HEK293 (cell line): Measurements from ENCODE around the gene ARHGAP24.

ENCODE experiments used
- CTCF ChIA-PET: fragments of 350-600 bp; formaldehyde crosslinking; extraction: SDS; loops from one replicate; lab custom pipeline; 2021; ENCODE audit warnings: antibody characterized with exemption; lab: Yijun Ruan, JAX
- POLR2A ChIA-PET: fragments of 300-600 bp; formaldehyde crosslinking; extraction: SDS; loops from one replicate; lab custom pipeline; 2020; ENCODE audit warnings: antibody characterized with exemption, inconsistent platforms; lab: Yijun Ruan, JAX
- H3K27ac ChIP-seq: fragments of 200-500 bp; sonication (Bioruptor generic); 2 replicates; pipeline ENCODE4 v1.5.1; 2014; ENCODE audit warnings: low read depth, low read length, control low read depth, inconsistent platforms; ENCODE audit errors: extremely low read depth
- H3K36me3 ChIP-seq, 2 experiments: fragments of 200-500 bp in 1 of 2; sonication (Bioruptor generic) in 1 of 2; 1 replicate in 1 of 2; 2 replicates in 1 of 2; pipeline ENCODE4 v1.5.1; 2014 to 2017; ENCODE audit warnings: inconsistent platforms in 2 of 2, low read length in 2 of 2; ENCODE audit not compliant: control insufficient read depth in 2 of 2, insufficient read depth in 1 of 2
- H3K4me1 ChIP-seq: fragments of 200-500 bp; sonication (Bioruptor generic); 2 replicates; pipeline ENCODE4 v1.5.1; 2014; ENCODE audit warnings: mild to moderate bottlenecking, low read length, inconsistent platforms; ENCODE audit not compliant: control insufficient read depth, insufficient read depth
- H3K4me3 ChIP-seq: 2 replicates; pipeline ENCODE4 v1.5.1; 2011; ENCODE audit warnings: low read depth, mild to moderate bottlenecking, control low read depth, low read length, moderate library complexity
- H3K9me3 ChIP-seq: fragments of 200-500 bp; sonication (Bioruptor generic); 2 replicates; pipeline ENCODE4 v1.5.1; 2014; ENCODE audit warnings: low read depth, low read length, inconsistent platforms; ENCODE audit not compliant: control insufficient read depth, insufficient read depth
- KLF9 ChIP-seq: fragments of 450-650 bp; formaldehyde crosslinking; IDR thresholded peaks from 2 replicates; pipeline ENCODE4 v1.5.1; 2016; ENCODE audit warnings: missing biosample characterization, missing genetic modification characterization, low read depth
- YY1 ChIP-seq: fragments of 450-650 bp; formaldehyde crosslinking; IDR thresholded peaks from 2 replicates; pipeline ENCODE4 v1.5.1; 2018; ENCODE audit warnings: missing biosample characterization, missing genetic modification characterization
- ZBTB21 ChIP-seq: fragments of 450-650 bp; formaldehyde crosslinking; IDR thresholded peaks from 2 replicates; pipeline ENCODE4 v1.5.1; 2017; ENCODE audit warnings: missing biosample characterization, missing genetic modification characterization
- ZNF112 ChIP-seq: fragments of 450-650 bp; formaldehyde crosslinking; IDR thresholded peaks from 2 replicates; pipeline ENCODE4 v1.5.0; 2017; ENCODE audit warnings: missing biosample characterization, missing genetic modification characterization
- ZNF133 ChIP-seq: fragments of 450-650 bp; formaldehyde crosslinking; IDR thresholded peaks from 2 replicates; pipeline ENCODE4 v1.5.1; 2016; ENCODE audit warnings: missing biosample characterization, missing genetic modification characterization
- ZNF140 ChIP-seq: fragments of 450-650 bp; formaldehyde crosslinking; IDR thresholded peaks from 2 replicates; pipeline ENCODE4 v1.5.1; 2016; ENCODE audit warnings: missing biosample characterization, missing genetic modification characterization
- ZNF146 ChIP-seq: fragments of 450-650 bp; formaldehyde crosslinking; IDR thresholded peaks from 2 replicates; pipeline ENCODE4 v1.5.1; 2016; ENCODE audit warnings: missing biosample characterization, missing genetic modification characterization
- ZNF324 ChIP-seq: fragments of 450-650 bp; formaldehyde crosslinking; IDR thresholded peaks from 2 replicates; pipeline ENCODE4 v1.5.1; 2016; ENCODE audit warnings: missing biosample characterization, missing genetic modification characterization
- ZNF621 ChIP-seq: fragments of 450-650 bp; formaldehyde crosslinking; IDR thresholded peaks from 2 replicates; pipeline ENCODE4 v1.5.1; 2017; ENCODE audit warnings: missing biosample characterization, missing genetic modification characterization
- ZSCAN23 ChIP-seq: fragments of 450-650 bp; formaldehyde crosslinking; IDR thresholded peaks from 2 replicates; pipeline ENCODE4 v1.5.1; 2016; ENCODE audit warnings: missing biosample characterization, missing genetic modification characterization
- TF ChIP-seq, protein P1 (sequence below): fragments of 450-650 bp; formaldehyde crosslinking; optimal IDR thresholded peaks from 2 replicates; pipeline ENCODE3; 2016; ENCODE audit warnings: missing biosample characterization, mild to moderate bottlenecking, missing genetic modification characterization
- TF ChIP-seq, protein P2 (sequence below): fragments of 450-650 bp; formaldehyde crosslinking; IDR thresholded peaks from 2 replicates; pipeline ENCODE4 v1.5.0; 2017; ENCODE audit warnings: missing biosample characterization, missing genetic modification characterization, borderline replicate concordance
- TF ChIP-seq, protein P3 (sequence below): fragments of 450-650 bp; formaldehyde crosslinking; IDR thresholded peaks from 2 replicates; pipeline ENCODE4 v1.5.1; 2017; ENCODE audit warnings: missing biosample characterization, mild to moderate bottlenecking, missing genetic modification characterization, moderate library complexity
- TF ChIP-seq, protein P4 (sequence below): fragments of 450-650 bp; formaldehyde crosslinking; IDR thresholded peaks from 2 replicates; pipeline ENCODE4 v1.5.1; 2016; ENCODE audit warnings: missing biosample characterization, missing genetic modification characterization
- TF ChIP-seq, protein P5 (sequence below): fragments of 450-650 bp; formaldehyde crosslinking; IDR thresholded peaks from 2 replicates; pipeline ENCODE4 v1.5.1; 2016; ENCODE audit warnings: missing biosample characterization, missing genetic modification characterization
- TF ChIP-seq, protein P6 (sequence below): IDR thresholded peaks from 2 replicates; pipeline ENCODE4 v1.6.1; 2011; ENCODE audit warnings: mild to moderate bottlenecking, low read depth, low read length, borderline replicate concordance

Gene ARHGAP24

DNA sequence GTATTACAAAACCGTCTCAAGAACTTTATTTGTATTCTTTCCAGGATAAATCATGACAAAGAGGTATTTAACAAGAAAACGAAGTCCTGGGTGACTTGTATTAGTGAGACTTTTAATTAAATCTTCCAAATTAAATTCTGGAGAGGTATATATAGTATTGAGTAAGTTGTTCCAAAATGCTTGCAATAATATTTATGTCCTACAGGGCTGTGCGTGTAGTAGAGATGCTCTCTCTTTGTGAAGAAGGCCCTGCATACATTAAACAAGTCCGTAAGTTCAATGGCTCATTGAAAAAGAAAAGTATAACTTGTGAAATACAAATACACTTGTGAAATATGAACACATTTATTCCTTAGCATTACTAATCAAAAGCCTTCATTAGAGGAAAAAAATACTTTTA is 211.4 kb downstream of the ARHGAP24 start (continued):
- TF ChIP-seq, protein P1, sequence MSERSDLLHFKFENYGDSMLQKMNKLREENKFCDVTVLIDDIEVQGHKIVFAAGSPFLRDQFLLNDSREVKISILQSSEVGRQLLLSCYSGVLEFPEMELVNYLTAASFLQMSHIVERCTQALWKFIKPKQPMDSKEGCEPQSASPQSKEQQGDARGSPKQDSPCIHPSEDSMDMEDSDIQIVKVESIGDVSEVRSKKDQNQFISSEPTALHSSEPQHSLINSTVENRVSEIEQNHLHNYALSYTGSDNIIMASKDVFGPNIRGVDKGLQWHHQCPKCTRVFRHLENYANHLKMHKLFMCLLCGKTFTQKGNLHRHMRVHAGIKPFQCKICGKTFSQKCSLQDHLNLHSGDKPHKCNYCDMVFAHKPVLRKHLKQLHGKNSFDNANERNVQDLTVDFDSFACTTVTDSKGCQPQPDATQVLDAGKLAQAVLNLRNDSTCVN (tag by site-specific recombination), result no peak
- no peak for TF ChIP-seq ZSCAN23 (tag by site-specific recombination)
- TF ChIP-seq, protein P2, sequence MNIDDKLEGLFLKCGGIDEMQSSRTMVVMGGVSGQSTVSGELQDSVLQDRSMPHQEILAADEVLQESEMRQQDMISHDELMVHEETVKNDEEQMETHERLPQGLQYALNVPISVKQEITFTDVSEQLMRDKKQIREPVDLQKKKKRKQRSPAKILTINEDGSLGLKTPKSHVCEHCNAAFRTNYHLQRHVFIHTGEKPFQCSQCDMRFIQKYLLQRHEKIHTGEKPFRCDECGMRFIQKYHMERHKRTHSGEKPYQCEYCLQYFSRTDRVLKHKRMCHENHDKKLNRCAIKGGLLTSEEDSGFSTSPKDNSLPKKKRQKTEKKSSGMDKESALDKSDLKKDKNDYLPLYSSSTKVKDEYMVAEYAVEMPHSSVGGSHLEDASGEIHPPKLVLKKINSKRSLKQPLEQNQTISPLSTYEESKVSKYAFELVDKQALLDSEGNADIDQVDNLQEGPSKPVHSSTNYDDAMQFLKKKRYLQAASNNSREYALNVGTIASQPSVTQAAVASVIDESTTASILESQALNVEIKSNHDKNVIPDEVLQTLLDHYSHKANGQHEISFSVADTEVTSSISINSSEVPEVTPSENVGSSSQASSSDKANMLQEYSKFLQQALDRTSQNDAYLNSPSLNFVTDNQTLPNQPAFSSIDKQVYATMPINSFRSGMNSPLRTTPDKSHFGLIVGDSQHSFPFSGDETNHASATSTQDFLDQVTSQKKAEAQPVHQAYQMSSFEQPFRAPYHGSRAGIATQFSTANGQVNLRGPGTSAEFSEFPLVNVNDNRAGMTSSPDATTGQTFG, result no peak
- no peak for TF ChIP-seq ZNF140

DNA sequence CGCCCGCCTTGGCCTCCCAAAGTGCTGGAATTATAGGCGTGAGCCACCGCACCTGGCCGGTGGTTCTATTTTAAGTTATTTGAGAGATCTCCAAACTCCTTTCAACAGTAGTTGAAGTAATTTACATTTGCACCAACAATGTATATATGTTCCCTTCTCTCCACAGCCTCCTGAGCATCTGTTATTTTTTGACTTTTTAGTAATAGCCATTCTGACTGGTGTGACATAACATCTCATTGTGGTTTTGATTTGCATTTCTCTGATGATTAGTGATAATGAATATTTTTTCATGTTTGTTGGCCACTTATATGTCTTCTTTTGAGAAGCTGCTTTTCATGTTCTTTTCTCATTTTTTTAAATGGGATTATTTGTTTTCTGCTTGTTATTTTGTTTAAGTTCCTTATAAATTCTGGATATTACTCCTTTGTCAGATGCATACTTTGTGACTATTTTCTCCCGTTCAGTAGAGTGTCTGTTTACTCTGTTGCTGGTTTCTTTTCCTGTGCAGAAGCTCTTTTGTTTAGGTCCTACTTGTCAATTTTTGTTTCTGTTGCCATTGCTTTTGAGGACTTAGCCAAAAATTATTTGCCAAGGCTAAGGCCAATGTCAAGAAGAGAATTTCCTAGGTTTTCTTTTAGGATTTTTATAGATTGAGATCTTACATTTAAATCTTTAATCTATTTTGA is 213.2 kb downstream of the ARHGAP24 start:
- Histone ChIP-seq H3K9me3 (no peaks in the 10 kb centered on the region), H3K36me3 (no peaks in the 10 kb centered on the region), H3K4me3 (no peak overlapping the region), H3K27ac (no peak overlapping the region), H3K4me1 (no peaks in the 10 kb centered on the region)
- TF ChIP-seq ZNF146 (tag by site-specific recombination) (no peak), ZNF133 (tag by site-specific recombination) (no peak), ZNF112 (tag by site-specific recombination) (no peak), KLF9 (tag by site-specific recombination) (no peak), ZNF324 (tag by site-specific recombination) (no peak), ZBTB21 (tag by site-specific recombination) (no peak), ZNF621 (no peak), YY1 (tag by site-specific recombination) (no peak)
- TF ChIP-seq, protein P3, sequence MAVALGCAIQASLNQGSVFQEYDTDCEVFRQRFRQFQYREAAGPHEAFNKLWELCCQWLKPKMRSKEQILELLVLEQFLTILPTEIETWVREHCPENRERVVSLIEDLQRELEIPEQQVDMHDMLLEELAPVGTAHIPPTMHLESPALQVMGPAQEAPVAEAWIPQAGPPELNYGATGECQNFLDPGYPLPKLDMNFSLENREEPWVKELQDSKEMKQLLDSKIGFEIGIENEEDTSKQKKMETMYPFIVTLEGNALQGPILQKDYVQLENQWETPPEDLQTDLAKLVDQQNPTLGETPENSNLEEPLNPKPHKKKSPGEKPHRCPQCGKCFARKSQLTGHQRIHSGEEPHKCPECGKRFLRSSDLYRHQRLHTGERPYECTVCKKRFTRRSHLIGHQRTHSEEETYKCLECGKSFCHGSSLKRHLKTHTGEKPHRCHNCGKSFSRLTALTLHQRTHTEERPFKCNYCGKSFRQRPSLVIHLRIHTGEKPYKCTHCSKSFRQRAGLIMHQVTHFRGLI, result no peak
- TF ChIP-seq, protein P4, sequence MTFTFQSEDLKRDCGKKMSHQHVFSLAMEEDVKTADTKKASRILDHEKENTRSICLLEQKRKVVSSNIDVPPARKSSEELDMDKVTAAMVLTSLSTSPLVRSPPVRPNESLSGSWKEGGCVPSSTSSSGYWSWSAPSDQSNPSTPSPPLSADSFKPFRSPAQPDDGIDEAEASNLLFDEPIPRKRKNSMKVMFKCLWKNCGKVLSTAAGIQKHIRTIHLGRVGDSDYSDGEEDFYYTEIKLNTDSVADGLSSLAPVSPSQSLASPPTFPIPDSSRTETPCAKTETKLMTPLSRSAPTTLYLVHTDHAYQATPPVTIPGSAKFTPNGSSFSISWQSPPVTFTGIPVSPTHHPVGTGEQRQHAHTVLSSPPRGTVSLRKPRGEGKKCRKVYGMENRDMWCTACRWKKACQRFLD, result no peak
- TF ChIP-seq, protein P5, sequence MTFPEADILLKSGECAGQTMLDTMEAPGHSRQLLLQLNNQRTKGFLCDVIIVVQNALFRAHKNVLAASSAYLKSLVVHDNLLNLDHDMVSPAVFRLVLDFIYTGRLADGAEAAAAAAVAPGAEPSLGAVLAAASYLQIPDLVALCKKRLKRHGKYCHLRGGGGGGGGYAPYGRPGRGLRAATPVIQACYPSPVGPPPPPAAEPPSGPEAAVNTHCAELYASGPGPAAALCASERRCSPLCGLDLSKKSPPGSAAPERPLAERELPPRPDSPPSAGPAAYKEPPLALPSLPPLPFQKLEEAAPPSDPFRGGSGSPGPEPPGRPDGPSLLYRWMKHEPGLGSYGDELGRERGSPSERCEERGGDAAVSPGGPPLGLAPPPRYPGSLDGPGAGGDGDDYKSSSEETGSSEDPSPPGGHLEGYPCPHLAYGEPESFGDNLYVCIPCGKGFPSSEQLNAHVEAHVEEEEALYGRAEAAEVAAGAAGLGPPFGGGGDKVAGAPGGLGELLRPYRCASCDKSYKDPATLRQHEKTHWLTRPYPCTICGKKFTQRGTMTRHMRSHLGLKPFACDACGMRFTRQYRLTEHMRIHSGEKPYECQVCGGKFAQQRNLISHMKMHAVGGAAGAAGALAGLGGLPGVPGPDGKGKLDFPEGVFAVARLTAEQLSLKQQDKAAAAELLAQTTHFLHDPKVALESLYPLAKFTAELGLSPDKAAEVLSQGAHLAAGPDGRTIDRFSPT, result no peak
- TF ChIP-seq, protein P6, sequence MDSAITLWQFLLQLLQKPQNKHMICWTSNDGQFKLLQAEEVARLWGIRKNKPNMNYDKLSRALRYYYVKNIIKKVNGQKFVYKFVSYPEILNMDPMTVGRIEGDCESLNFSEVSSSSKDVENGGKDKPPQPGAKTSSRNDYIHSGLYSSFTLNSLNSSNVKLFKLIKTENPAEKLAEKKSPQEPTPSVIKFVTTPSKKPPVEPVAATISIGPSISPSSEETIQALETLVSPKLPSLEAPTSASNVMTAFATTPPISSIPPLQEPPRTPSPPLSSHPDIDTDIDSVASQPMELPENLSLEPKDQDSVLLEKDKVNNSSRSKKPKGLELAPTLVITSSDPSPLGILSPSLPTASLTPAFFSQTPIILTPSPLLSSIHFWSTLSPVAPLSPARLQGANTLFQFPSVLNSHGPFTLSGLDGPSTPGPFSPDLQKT, result no peak
- ChIA-PET POLR2A (no interaction called here), CTCF (interaction anchor here (0.7 kb wide), 1 partner anchor 9 kb away, joined by 3 read pairs; no protein-coding TSS in a partner anchor)
